ENCODE measurements around the gene RAET1L.
"Not testable (repeated sequence)": the region's sequence is repeated elsewhere in the genome, so short reads cannot be mapped to it uniquely, and the experiment has no call there.

Gene RAET1L

GRCh38 chr6:150046943-150047342, 21.6 kb upstream of the RAET1L start:
- no peak for DNase-seq (ENCODE audit: extremely low read depth in 1 of 2, low read depth in 1 of 2)

DNA sequence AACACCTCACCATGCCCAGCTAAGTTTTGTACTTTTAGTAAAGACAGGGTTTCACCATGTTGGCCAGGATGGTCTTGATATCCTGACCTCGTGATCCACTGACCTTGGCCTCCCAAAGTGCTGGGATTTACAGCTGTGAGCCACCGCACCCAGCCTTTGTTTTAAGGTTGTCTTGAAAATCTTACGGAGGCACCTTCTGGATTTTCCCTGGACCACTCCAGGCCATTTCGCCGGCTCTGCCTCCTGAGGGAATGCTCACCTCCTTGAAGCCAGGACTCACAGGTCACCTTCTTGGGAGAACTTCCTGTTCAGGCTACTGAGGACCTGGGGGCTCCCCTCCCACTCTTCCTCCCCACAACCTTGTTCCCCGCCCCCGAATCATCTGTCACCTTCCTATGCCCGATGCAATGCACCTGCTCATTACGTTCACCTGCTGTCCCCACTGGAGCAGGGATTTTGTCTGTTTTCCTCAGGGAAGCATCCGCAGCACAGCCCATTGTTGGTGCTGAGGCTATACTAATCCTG, 19.4 kb upstream of the RAET1L start:
- no peak for DNase-seq (ENCODE audit: extremely low read depth in 1 of 2, low read depth in 1 of 2)

GRCh38 chr6:150043501-150044412, 18.4 kb upstream of the RAET1L start:
- DNase-seq (ENCODE audit: extremely low read depth in 1 of 2, low read depth in 1 of 2) = no peak

GRCh38 chr6:150043096-150043495, 17.8 kb upstream of the RAET1L start:
- DNase-seq (ENCODE audit: extremely low read depth in 1 of 2, low read depth in 1 of 2) = no peak

DNA sequence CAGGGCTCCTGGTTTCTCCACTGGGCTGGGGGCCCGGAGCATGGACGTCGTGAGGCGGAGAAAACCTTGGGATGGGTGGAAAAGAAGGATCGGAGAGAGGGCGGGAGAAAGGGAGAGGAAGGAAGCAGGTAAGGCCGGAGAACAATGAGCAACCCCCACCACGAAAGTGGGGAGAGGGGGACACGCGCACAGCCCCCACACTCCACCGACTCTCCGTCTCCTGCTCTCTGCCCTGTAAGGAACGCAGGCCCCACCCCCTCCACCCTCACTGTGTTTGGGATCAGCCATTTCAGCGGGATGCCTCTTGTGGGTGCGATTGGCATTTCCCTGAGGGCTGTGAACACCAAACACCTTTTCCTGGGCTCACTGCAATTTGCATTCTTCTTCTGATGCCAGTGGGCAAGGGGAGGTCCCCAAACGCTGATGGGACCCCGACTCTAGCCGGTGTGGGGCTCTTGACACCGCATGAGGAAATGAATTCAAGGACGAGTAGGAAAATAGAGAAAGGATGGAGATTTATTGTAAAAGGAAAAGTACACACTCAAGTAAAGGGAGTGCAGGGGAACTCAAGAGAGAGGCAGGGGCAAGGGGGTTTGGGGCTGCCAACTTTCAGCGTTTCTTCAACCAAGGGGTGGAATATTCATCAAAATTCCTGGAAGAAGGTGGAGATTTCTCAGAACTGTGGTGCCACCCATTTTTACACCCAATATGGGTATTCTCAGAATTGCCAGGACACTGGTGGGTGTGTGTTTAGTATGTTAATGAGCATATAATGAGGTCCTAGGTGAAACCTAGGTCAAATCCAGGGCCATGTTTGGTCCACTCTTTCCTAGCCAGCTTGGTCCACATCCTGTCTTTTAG, 13.1 kb upstream of the RAET1L start:
- no peak for DNase-seq (ENCODE audit: extremely low read depth in 1 of 2, low read depth in 1 of 2)

GRCh38 chr6:150037526-150038201, 12.3 kb upstream of the RAET1L start:
- DNase-seq (ENCODE audit: extremely low read depth in 1 of 2, low read depth in 1 of 2) = no peak

DNA sequence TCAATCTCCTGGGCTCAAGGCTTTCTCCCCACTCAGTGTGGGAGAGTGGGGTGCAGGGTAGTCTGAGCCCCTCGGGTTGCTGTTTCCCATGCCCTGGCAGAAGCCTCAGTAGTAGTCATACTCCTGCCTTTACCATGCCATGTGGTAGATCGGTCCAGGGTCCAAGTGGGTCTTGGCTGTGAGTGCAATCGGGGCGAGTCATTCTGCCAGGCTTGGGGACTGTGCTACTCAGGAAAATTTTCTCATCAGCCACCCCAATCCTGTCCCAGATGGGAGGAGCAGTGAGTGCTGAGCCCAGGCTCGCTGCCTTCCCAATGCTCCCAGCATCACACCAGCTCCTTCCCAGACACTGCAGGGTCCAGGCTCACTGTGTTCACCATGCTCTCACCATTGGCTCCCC, 10.7 kb upstream of the RAET1L start:
- no peak for DNase-seq (ENCODE audit: extremely low read depth in 1 of 2, low read depth in 1 of 2)

- no peak for DNase-seq (ENCODE audit: extremely low read depth in 1 of 2, low read depth in 1 of 2)
Observed at GRCh38 chr6:150033207-150033771, 8.0 kb upstream of the RAET1L start.

GRCh38 chr6:150032598-150032997, 7.3 kb upstream of the RAET1L start:
- no peak for DNase-seq (ENCODE audit: extremely low read depth in 1 of 2, low read depth in 1 of 2)

GRCh38 chr6:150030611-150031010, 5.3 kb upstream of the RAET1L start:
- DNase-seq (ENCODE audit: extremely low read depth in 1 of 2, low read depth in 1 of 2) = no peak

GRCh38 chr6:150029749-150030148, 4.4 kb upstream of the RAET1L start:
- DNase-seq (ENCODE audit: extremely low read depth in 1 of 2, low read depth in 1 of 2) = no peak

DNA sequence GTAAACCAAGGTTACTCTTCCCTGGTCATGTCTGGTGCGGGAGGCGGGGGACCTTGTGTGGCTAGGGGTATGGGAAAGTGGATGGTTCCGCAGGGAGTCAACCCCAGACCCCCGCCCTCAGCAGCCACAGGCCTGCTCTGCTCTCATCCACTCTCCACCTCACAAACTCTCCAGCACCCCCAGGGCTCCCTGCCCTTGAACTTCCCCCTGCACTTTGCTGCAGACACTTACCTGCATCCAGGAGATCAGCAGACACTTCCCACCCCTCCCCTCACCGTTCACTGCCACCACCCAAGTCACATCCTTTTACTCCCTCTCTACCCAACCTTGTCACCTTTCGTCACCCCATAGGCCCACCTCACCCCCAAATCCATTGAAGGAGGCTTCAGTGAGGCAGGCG, 3.9 kb upstream of the RAET1L start:
- no peak for DNase-seq (ENCODE audit: extremely low read depth in 1 of 2, low read depth in 1 of 2)

- no peak for DNase-seq (ENCODE audit: extremely low read depth in 1 of 2, low read depth in 1 of 2)
Observed at GRCh38 chr6:150028799-150029198, 3.5 kb upstream of the RAET1L start.

GRCh38 chr6:150027806-150028565, 2.7 kb upstream of the RAET1L start:
- DNase-seq (ENCODE audit: extremely low read depth in 1 of 2, low read depth in 1 of 2) = no peak

DNA sequence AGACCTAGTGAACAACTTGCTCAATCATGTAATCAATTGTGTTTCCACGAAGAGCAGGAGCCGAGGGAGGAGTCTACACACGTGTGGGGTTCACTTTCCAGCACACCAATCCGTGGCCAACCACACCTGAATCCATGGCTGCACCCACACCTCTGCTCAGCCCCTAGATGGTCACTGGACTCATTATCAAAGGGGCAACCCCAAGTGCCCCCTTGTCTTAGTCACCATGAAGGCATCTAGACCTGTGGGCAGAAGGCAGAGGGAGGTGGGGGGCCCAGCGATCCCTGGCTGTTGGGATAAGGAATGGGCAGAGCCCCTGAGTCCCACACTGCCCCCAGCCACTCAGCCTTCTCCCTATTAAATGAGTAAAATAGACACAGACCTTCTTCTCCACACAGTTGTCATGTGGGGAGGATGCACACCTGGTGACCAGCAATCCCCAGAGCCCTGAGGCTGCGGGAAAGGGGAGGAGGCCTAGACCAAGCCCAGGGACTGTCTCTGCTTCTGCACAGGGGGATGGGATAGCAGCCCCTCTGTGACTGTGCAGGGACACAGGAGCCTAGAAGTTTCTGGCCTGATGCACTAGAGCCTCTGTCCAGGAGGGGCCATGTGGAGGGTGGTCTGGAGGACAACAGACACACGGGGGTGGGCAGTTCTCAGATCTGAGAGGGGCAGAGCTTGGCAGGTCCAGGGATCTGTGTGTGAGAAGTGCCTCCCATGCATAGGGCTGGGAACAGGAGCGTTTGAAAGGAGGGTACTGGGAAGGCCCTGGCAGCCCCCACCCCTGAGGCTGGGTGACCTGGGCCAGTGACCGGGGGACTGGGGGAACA, 1.9 kb upstream of the RAET1L start:
- DNase-seq (ENCODE audit: extremely low read depth in 1 of 2, low read depth in 1 of 2) = no peak

DNA sequence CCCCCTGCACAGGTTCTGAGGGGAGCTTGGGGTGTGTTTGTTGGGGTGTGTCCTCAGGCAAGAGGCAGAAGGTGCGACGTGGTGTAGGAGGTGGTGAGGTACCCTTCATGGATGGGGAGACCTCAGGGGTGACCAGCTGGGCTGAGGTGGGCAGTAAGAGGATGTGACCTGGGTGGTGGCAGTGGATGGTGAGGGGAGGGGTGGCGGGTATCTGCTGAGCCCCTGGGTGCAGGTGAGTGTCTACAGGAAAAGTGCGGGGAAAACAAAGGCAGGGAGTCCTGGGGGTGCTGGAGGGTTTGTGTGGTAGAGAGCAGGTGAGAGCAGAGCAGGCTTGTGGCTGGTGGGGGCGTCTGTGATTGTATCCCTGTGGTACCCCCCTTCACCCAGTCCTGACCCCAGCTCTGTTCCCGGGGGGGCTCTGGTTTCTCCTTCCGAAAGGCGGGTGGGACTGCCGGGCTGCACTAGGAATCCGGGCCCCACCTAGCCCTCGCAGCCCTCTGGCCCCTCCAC, 631 bp downstream of the RAET1L start:
- DNase-seq (ENCODE audit: extremely low read depth in 1 of 2, low read depth in 1 of 2) = no peak

DNA sequence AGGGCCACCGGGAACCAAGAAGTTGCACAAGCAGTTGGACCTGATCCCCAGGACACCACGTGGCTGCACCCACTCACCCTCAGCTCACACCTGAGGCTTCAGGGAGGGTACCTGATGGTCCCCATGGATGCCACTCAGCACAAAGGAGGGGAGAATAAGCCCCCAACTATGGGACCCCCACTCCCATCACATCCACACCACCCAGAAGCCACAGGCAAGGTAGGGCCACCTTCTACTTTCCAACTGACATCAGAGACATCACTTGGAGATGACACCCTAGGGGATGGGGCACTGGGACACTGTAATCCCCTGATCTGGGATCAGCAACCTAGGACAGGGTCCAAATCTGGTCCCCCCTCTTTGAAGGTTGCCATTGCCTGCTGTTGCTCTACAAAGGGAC, 1.3 kb downstream of the RAET1L start:
- DNase-seq (ENCODE audit: extremely low read depth in 1 of 2, low read depth in 1 of 2) = not testable (repeated sequence)

DNA sequence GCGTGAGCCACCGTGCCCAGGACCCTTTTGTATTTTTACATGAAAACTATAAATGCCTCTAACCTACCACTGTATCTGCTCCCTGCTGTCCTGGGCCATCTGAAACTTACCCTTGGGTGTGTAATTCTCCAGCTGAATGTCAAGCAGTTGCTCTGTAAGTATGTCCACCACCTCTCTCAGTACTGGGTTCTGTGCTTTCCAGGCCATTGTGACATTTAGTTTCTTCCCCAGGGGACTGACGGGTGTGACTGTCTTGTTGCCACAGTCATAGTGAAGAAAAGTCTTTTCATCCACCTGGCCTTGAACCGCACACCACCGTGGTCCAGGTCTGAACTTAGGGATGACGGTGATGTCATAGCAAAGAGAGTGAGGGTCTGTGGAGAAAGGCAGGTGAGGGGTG, 3.5 kb downstream of the RAET1L start:
- DNase-seq (ENCODE audit: extremely low read depth in 1 of 2, low read depth in 1 of 2) = not testable (repeated sequence)
